HFF-Myc (cell line): ENCODE measurements around the gene CYB5R4.

Experiments used
- DNase-seq: peaks from one replicate; pipeline ENCODE4 v3.0.0-alpha.2; 2011; ENCODE audit warnings: low read depth; ENCODE audit errors: extremely low read depth
- H3K4me3 ChIP-seq: replicated peaks from 2 replicates; pipeline ENCODE4 v1.5.1; 2011; ENCODE audit warnings: low read depth, mild to moderate bottlenecking, control low read depth, low read length
- TF ChIP-seq, protein P1 (sequence below): IDR thresholded peaks from 2 replicates; pipeline ENCODE4 v1.5.1; 2012; ENCODE audit warnings: mild to moderate bottlenecking, low read depth, low read length, control low read depth; ENCODE audit errors: missing control alignments

CYB5R4 gene

DNA sequence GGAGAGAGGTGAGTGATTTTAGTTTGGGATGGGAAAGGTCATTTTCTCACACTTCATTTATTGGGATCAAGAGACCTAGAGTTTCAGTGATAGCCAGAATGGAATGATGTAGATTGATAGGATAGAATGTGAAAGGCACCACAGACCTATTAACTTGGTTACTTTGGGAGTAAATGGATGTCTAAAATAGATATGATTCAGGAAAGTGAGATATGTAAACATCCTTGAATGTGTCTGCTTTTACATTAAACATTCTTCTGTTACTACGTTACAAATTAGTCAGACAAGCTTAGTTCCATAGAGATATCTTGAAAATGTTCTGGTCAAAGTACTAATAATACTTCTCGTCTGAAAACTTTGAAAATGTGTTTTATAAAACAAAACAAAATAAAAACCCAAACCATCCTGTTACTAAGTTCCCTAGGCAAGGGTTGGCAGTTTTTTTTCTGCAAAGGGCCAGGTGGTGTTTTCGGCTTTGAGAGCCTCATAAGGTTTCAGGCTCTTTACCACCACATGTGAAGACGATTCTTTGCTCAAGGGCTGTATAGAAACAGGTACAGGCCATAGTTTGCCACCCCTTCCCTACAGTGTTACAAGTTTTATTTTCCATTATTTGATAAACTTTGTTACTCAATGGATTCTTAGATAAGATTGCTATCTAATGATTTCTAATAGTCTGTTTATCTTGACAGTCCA, 3.4 kb downstream of the CYB5R4 start:
- DNase-seq = no peak
- TF ChIP-seq, protein P1, sequence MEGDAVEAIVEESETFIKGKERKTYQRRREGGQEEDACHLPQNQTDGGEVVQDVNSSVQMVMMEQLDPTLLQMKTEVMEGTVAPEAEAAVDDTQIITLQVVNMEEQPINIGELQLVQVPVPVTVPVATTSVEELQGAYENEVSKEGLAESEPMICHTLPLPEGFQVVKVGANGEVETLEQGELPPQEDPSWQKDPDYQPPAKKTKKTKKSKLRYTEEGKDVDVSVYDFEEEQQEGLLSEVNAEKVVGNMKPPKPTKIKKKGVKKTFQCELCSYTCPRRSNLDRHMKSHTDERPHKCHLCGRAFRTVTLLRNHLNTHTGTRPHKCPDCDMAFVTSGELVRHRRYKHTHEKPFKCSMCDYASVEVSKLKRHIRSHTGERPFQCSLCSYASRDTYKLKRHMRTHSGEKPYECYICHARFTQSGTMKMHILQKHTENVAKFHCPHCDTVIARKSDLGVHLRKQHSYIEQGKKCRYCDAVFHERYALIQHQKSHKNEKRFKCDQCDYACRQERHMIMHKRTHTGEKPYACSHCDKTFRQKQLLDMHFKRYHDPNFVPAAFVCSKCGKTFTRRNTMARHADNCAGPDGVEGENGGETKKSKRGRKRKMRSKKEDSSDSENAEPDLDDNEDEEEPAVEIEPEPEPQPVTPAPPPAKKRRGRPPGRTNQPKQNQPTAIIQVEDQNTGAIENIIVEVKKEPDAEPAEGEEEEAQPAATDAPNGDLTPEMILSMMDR = no peak
- no peak overlapping the region for H3K4me3 ChIP-seq

DNA sequence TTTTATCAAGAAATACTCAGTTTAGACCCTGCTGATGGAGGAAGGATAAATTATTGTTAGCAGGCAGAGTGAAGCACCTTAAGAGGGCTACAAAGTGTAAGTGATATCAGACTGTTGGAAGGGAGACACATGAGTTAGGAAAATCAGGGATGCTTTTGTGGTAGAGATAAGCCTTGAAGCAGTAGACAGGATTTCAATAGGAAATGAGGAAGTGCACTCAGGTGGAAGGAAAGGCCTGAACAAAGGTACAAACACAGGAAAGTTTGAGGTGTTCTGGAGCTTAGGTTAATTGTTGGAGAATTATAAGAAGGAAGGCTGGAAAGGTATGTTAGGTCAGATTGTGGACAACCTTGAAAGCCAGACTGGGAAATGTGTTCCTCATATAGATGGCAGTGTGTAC, 7.6 kb downstream of the CYB5R4 start:
- TF ChIP-seq, protein P1 = no peak
- no peak overlapping the region for H3K4me3 ChIP-seq
- DNase-seq = no peak

DNA sequence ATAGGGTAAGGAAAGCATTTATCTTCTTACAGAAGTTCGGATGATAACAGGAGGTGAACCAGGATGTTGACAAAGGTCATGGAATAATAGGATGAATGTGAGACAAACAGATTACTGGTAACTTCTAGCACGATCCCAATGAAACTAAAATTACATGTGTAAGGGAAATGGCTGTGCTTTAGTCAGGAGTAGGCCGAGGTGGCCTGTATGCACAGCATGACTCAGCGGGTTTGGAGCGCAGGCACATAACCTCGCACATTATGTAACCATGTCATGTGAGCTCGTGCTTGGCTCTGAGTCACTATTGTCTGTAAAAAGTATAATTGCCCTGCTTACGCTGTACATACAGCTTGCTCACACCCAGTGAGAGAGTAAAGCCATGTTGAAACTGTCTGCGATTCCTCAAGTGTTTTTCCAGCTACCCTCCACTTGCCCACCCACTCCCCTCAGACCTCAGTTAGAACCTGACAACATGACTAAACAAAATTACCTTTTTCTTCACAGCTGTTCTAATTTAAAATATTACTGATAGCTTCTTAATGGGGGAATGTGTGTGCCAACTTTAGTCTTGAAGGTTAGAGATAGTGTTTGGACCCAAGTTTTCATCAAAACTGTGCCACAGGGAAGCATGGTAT, 8.2 kb downstream of the CYB5R4 start:
- no peak overlapping the region for H3K4me3 ChIP-seq
- TF ChIP-seq, protein P1 = no peak
- peak; percentile 83 for DNase-seq

DNA sequence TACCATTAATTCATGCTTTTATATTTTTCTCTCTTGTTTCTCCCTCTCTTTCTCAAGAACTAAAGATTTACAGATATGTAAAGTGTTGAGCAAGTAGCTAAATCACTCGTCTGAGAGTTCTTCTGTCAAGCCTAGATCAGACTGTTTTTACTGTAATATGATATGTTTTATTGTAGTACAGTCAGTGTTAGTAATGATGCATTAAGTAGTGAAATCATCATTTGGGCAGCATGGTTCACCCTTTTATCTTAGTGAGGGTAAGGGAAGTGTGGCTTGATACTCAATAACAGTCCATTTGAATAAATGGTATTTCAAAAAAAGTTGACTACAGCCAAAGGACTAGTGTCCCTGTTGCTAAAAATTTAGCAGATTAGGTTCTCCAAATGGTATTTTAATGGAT, 9.2 kb downstream of the CYB5R4 start:
- DNase-seq = no peak
- TF ChIP-seq, protein P1 = no peak
- H3K4me3 ChIP-seq = no peak overlapping the region

DNA sequence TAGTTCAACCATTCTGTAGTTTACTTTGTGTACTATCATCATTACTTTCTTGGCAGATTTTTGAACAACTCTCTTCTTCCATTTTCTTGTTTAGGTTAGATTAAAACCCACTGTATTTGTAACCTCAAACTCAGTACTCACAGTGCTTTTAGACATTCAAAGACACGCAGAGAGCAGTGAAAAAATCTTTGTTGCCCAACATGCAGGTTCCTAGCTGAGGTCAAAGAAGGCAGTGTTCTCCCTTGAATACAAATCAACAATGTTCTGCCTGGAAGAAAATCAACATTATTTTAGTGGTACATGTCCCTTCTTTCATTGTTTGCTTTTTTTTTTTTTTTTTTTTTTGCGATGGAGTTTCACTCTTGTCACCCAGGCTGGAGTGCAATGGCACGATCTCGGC, 11.2 kb downstream of the CYB5R4 start:
- no peak for DNase-seq
- H3K4me3 ChIP-seq = no peak overlapping the region
- TF ChIP-seq, protein P1 = no peak

DNA sequence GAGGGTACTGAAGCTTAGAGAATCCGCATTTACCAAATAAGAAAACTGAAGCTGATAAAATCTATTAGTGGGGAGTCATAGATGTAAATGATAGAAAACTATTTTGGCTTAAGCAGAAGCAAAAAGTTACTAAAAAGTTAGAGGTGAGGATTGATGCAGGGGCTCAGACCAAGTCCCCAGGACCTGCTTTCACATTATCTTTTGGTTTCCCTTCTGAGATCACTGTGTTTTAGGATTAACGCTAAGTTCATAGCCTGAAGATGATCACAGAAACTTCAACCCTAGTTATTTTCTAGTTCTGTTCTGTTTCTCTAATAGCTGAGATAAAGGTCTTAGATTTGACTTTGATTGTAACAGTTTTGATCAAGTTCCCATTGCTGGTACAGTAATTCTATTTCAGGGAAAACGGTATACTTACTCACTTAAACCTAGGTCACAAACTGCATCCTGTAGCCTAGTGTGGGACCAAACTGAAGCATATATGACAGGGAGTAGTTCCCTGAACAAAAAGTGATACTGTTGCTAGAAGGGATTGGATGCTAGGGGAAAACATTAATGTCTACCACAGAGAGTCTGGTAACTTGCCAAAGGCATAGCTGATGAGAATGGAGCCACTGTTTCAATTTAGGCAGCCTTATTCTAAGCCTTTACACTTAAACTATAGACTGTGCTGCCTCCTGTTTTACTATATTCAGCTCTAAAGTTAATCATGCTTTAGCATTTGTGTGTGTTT, 13.1 kb downstream of the CYB5R4 start:
- no peak overlapping the region for H3K4me3 ChIP-seq
- TF ChIP-seq, protein P1 = no peak
- DNase-seq = no peak
